ENCODE measurements around the gene ARFIP1.

- no peak for TF ChIP-seq CTCF (IDR thresholded peaks at IDR 0.05)
- no peak for TF ChIP-seq POLR2A (IDR thresholded peaks at IDR 0.05)
- no peak for TF ChIP-seq EP300 (IDR thresholded peaks at IDR 0.05)
These were observed 147.2 kb downstream of the ARFIP1 start for GRCh38 chr4:152926959-152927358.
